GM19023 (cell line): ENCODE data around the gene TULP3.

Experiments
- ATAC-seq: cut with Tn5 transposase; IDR thresholded peaks from one replicate; pipeline ENCODE4 v1.9.1; 2021; ENCODE audit warnings: mild to moderate bottlenecking, moderate library complexity; ENCODE audit not compliant: unreplicated experiment

The TULP3 gene

DNA sequence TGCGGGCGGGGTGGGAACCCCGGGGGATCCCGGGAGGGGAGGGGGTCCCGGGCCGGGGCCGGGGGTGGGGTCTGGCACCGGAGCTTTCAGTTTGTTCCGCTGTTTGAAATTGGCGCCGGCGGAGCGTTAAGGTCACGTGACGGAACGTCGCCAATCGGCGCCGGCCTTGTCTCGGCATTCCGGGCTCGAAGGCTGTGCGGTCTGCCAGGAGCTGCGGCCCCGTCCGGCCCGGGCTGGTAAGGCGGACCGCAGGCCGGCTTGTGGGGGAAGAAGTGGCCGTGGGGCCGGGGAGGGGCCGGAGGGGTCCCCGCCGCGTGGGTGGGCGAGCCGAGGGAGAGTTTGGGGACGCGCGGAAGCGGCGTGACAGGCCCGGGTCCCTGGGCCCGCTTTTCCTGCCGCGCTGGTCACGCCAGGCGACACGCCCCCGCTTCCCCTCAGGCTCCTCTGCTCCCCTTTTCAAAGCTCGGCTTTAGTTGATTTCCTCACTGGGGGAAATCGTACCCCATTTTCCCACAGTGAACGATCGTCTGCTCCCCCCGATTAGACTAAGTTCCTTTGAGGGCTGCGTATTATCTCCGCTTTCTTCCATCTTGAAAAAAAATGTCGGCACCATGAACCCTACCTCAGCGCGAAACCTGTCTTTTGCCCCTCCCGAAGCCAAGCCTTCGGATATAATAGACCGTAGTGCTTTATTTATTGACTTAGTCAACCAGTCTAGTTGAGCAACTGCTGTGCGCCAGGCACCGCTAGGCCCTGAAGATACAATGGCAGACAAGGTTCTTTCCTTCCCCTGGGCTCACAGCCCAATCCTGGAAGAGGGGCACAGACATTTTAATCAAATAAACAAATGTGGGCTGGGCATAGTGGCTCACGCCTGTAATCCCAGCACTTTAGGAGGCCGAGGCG, 13.4 kb upstream of the TULP3 start, which contains the start of the genes FOXM1 and RHNO1:
FOXM1 (minus strand) TSS at position 128 of the 906 bp plus-strand sequence. CDS start 2,696 bp downstream, outside the sequence.
RHNO1 (plus strand) TSS at position 177 of the 906 bp plus-strand sequence. CDS start 8,144 bp downstream, outside the sequence.
- peak; percentile 83 for ATAC-seq

GRCh38 chr12:2877953-2878732, 12.5 kb upstream of the TULP3 start:
- no peak for ATAC-seq

- no peak for ATAC-seq
These were observed 10.8 kb upstream of the TULP3 start for GRCh38 chr12:2879853-2880252.

- ATAC-seq = no peak
These were observed 5.9 kb upstream of the TULP3 start for GRCh38 chr12:2884810-2885209.

- no peak for ATAC-seq
These were observed 3.8 kb upstream of the TULP3 start for GRCh38 chr12:2886768-2887450.

- ATAC-seq = no peak
These were observed 697 bp upstream of the TULP3 start for GRCh38 chr12:2890001-2890387.

- ATAC-seq = no peak
These were observed 756 bp downstream of the TULP3 start for GRCh38 chr12:2891240-2892053.

- no peak for ATAC-seq
These were observed 1.6 kb downstream of the TULP3 start for GRCh38 chr12:2892246-2892645.

DNA sequence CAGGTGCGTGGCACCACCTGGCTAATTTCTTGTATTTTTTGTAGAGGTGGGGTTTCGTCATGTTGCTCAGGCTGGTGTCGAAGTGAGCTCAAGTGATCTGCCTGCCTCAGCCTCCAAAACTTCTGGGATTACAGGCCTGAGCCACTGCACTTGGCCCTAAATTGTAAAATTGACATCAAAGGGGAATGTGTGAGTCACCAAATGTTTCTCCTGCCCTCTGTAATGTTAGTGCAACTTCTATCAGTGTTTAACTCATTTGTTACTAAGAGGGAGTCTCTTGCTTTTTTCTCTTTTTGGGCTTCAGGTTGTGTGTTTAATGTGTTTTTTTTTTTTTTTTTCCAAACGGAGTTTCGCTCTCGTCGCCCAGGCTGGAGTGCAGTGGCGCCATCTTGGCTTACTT, 2.3 kb downstream of the TULP3 start:
- ATAC-seq = no peak

DNA sequence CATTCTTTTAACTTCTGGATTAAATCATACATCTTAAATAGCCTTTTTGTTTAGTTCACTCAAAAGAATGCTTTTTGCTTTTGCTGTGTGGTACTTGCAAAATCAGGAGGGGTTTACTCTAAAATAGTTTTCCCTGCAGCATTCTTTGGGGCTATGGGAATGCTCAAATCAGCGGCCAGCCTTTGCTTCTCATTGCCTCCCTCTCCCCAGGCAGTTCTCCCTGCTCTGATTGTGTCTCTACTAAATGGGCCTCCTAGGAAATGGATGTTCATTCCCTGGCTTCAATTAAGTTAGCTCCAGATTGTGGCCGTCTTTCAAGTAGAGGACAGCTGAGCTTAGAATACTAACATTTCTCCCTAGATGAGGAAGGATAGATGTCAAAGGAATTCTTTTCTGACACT, 4.4 kb downstream of the TULP3 start:
- ATAC-seq = no peak

DNA sequence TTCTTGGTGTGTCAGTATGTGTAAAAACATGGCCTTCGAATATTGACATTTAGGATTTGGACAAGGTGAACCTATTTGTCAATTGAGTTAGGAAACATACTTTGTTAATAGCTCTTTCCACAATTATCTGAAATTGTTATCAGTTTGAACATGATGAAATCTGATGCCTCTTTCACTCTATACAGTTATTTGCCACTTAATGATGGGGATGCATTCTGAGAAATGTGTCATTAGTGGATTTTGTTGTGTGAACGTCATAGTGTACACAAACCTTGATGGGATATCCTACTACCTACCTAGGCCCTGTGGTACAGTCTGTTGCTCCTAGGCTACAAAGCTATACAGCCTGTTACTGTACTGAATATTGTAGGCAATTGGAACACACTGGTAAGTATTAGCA, 4.8 kb downstream of the TULP3 start:
- ATAC-seq = no peak

DNA sequence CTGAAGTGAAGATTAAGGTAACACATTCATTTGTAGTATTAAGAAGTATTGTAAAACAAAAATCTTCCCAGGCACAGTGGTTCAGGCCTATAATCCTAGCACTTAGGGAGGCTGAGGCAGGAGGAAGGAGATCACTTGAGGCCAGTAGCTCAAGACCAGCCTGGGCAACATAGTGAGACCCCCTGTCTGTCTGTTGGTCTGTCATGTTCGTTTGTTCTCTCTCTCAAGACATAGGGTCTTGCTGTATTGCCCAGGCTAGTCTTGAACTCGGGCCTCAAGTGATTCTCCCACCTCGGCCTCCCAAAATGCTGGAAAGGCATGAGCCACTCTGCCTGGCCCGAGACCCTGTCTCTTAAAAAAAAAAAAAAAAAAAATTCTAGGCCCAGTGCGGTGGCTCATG, 6.7 kb downstream of the TULP3 start:
- ATAC-seq = no peak

DNA sequence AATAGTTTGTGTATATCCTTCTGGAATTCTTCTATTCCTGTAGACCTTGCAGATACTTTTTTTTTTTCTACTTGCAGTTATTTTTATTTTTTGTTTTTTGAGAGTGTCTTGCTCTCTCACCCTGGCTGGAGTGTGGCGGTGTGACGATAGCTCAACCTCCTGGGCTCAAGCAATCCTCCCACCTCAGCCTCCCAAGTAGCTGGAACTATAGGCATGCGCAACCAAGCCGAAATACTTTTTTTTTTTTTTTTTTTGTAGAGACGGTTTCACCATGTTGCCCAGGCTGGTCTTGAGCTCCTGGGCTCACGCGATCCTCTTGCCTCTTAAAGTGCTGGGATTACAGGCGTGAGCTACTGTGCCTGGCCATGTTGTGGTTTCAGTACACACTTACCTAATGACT, 10.0 kb downstream of the TULP3 start:
- ATAC-seq = no peak

DNA sequence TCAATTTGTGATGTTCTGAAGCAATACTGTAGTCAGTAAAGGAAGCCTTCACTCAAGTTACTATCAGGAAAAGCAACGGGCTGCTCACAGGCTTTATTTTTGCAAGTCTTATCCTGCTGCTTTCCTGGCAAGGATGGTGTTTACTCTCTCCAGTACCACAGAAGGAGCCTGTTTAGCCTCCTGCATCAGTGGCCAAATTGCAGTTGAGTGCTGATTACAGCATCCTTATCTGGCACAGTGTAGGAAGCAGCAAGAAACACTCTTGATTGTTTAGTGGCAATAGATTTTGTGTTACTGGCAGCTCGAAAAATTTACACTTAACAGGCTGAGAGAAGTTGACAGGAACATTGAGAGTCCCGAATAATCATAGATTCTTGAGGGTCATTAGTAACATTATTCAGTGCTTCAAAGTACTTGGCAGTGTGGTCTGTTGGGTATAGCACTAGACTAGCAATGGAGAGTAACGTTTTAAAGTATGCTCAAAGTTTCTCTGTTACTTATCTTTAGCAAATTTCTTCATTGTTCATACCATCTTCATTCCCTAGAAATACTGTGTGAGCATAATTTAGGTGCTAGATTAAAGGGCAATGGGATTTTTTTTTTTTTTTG, 11.7 kb downstream of the TULP3 start:
- ATAC-seq = no peak

DNA sequence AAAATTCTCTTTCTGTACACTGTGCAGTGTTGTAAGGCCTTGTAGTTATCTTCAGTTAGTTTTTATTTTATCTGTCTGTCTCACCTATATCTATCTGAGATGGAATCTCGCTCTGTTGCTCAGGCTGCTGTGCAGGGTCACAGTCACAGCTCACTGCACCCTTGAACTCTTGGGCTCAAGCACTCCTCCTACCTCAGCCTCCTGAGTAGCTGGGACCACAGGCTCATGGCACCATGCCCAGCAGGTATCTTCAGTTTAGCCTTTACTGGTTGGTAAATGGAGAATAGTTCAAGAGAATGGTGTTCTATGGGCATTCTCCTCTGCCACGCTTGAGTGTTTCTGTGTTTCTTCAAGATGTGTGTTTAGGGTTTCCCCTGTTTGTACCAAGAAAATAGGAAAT, 13.6 kb downstream of the TULP3 start:
- no peak for ATAC-seq

GRCh38 chr12:2912216-2912575, 21.5 kb downstream of the TULP3 start:
- ATAC-seq = no peak

GRCh38 chr12:2919249-2919648, 28.6 kb downstream of the TULP3 start:
- ATAC-seq = no peak

DNA sequence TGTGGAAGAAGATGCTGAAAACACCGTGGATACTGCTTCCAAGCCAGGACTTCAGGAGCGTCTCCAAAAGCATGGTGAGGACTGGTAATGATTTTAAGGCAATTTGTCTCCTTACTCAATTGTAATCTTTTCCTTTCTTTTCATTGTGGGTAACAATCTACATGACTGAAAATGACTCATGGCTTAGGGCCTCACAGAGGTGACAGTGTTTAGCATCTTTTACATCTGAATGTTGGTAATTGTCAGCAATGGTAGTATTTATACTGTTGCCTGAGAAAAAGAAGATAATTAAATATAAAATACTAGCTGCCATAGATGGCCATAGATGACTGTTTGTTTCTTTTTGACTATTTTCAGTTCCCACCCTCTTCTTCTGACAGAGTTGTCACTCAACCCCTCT, 31.6 kb downstream of the TULP3 start:
- no peak for ATAC-seq

GRCh38 chr12:2923057-2923456, 32.4 kb downstream of the TULP3 start:
- no peak for ATAC-seq

DNA sequence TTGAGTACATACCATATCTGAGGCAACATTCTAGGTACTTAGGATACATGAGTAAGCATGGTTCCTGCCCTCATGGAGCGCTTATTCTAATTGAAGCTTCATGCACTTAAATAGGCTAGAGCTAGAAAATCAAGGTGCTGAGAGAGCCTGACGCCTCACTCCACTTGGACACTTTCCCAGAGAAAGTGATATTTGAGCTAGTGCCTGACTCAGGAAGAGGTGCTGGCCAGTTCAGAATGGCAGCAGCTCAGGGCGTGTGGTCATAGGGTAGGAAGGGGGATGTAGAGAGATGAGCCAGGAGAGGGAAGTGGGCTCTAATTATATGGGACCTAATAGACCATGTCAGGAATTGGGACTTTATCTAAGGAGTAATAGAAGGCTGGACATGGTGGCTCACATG, 33.3 kb downstream of the TULP3 start:
- ATAC-seq = no peak
